ENCODE data around the gene SPANXA1. TPM values are rescaled to one million over a fixed set of nuclear protein-coding genes. Genes with fewer than 3 reads are reported as not detected.
"Not testable (repeated sequence)": the region's sequence is repeated elsewhere in the genome, so short reads cannot be mapped to it uniquely, and the experiment has no call there.

The SPANXA1 gene
- total RNA-seq (2021; ENCODE audit: unreplicated experiment) (not detected), Bru-seq, nascent RNA (not detected), BruChase-seq, experiment 1, labeled RNA remaining after a 2-hour chase (not detected), BruChase-seq, experiment 2, labeled RNA remaining after a 6-hour chase (not detected)
- not detected for polyA plus RNA-seq (2012; ENCODE audit: insufficient read length)
- long read RNA-seq: 0 reads

DNA sequence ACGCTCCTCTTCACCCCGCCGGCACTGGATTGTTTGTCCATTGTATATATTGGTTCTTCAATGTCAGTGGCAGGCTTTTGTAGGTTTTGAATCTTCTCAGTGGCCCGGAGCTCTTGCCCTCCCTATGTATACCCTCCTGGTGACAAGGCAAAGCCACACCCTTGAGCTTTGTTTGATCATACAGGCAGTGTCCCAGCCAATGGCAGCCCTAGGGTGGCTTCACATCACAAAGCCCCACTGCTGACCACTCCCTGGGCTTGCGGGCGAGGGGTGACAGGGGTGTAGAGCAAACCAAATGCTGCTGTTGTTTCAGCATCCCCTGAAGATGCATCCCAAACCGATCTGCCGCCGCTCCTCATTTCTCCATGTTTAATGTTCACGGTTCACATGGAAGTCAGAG is at the start of gene SPANXA1:
SPANXA1 (minus strand) TSS at position 101 of the 400 bp plus-strand sequence; CDS start at position 41, 60 bp downstream.
- H3K27ac ChIP-seq (ENCODE audit: low read length); in situ Hi-C loops (cut with HindIII; ENCODE audit: low pct_unique_long_range_greater_than_20kb, low sequenced_read_pairs): not testable (repeated sequence)

GRCh38 chrX:141632124-141632523 is 47.6 kb upstream of the SPANXA1 start:
- Histone ChIP-seq H3K9me3 (ENCODE audit: control insufficient read depth, insufficient read depth, low read depth, low read length) (no peaks in the 10 kb centered on the region), H3K27me3 (ENCODE audit: control insufficient read depth, insufficient read depth, low read length) (no peaks in the 10 kb centered on the region), H3K4me3 (ENCODE audit: low read depth in 2 of 2, low read length in 2 of 2) (no peak overlapping the region), H3K4me1 (ENCODE audit: control insufficient read depth, insufficient read depth, low read length) (no peaks in the 10 kb centered on the region), H3K36me3 (ENCODE audit: control insufficient read depth, insufficient read depth, low read length) (no peaks in the 10 kb centered on the region), H3K27ac (ENCODE audit: low read length) (no peak overlapping the region)
- ATAC-seq (no peak), DNase-seq (ENCODE audit: low read depth, low spot score) (no peak)
- TF ChIP-seq CTCF (IDR thresholded peaks at IDR 0.05): no peak
- TF ChIP-seq, protein P1, sequence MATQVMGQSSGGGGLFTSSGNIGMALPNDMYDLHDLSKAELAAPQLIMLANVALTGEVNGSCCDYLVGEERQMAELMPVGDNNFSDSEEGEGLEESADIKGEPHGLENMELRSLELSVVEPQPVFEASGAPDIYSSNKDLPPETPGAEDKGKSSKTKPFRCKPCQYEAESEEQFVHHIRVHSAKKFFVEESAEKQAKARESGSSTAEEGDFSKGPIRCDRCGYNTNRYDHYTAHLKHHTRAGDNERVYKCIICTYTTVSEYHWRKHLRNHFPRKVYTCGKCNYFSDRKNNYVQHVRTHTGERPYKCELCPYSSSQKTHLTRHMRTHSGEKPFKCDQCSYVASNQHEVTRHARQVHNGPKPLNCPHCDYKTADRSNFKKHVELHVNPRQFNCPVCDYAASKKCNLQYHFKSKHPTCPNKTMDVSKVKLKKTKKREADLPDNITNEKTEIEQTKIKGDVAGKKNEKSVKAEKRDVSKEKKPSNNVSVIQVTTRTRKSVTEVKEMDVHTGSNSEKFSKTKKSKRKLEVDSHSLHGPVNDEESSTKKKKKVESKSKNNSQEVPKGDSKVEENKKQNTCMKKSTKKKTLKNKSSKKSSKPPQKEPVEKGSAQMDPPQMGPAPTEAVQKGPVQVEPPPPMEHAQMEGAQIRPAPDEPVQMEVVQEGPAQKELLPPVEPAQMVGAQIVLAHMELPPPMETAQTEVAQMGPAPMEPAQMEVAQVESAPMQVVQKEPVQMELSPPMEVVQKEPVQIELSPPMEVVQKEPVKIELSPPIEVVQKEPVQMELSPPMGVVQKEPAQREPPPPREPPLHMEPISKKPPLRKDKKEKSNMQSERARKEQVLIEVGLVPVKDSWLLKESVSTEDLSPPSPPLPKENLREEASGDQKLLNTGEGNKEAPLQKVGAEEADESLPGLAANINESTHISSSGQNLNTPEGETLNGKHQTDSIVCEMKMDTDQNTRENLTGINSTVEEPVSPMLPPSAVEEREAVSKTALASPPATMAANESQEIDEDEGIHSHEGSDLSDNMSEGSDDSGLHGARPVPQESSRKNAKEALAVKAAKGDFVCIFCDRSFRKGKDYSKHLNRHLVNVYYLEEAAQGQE (IDR thresholded peaks at IDR 0.05; ENCODE audit: insufficient read depth in 1 of 2, low read depth in 2 of 2, low read length in 1 of 2): no peak
- TF ChIP-seq POLR2AphosphoS5 (IDR thresholded peaks at IDR 0.05; ENCODE audit: low read depth, low read length): no peak
- in situ Hi-C loops (cut with HindIII; ENCODE audit: low pct_unique_long_range_greater_than_20kb, low sequenced_read_pairs) (no loop called here), intact Hi-C loops (cut with micrococcal nuclease; ENCODE audit: unreplicated experiment) (no loop called here)
- BruUV-seq (replicated peaks): no TSS peak
- CTCF ChIA-PET: no interaction called here
- POLR2A ChIA-PET: no interaction called here

More for the DNA sequence above, at the start of gene SPANXA1:
- BruUV-seq (replicated peaks); POLR2A ChIA-PET; H3K9me3 ChIP-seq (ENCODE audit: control insufficient read depth, insufficient read depth, low read depth, low read length); H3K27me3 ChIP-seq (ENCODE audit: control insufficient read depth, insufficient read depth, low read length); H3K4me3 ChIP-seq (ENCODE audit: low read depth in 2 of 2, low read length in 2 of 2); CTCF ChIA-PET; intact Hi-C loops (cut with micrococcal nuclease; ENCODE audit: unreplicated experiment); DNase-seq (ENCODE audit: low read depth, low spot score); H3K36me3 ChIP-seq (ENCODE audit: control insufficient read depth, insufficient read depth, low read length); H3K4me1 ChIP-seq (ENCODE audit: control insufficient read depth, insufficient read depth, low read length); ATAC-seq: not testable (repeated sequence)

DNA sequence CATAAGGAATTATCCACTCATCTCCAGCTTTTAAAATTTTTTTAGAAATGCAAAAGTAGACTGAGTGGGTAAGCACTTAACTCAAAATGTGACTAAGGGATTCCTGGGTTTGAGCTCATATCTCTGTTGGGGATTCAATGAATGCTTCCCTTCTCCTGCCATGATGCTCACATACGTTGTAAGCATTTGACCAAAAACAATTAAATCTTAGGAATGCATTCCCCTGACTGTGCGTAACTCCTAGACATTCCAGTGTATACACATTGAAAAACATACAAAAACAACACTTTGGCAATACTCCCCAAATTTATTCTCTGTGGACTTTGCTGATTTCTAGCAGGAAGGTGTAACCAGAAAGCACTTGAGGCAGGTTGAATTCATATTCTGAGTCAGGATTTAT is 34.8 kb upstream of the SPANXA1 start:
- POLR2A ChIA-PET: no interaction called here
- H3K9me3 ChIP-seq (ENCODE audit: control insufficient read depth, insufficient read depth, low read depth, low read length): no peaks in the 10 kb centered on the region
- no peak overlapping the region for H3K27ac ChIP-seq (ENCODE audit: low read length)
- no peak overlapping the region for H3K4me3 ChIP-seq (ENCODE audit: low read depth in 2 of 2, low read length in 2 of 2)
- no peaks in the 10 kb centered on the region for H3K36me3 ChIP-seq (ENCODE audit: control insufficient read depth, insufficient read depth, low read length)
- ATAC-seq (no peak), DNase-seq (ENCODE audit: low read depth, low spot score) (no peak)
- CTCF ChIA-PET: no interaction called here
- no peaks in the 10 kb centered on the region for H3K27me3 ChIP-seq (ENCODE audit: control insufficient read depth, insufficient read depth, low read length)
- intact Hi-C loops (cut with micrococcal nuclease; ENCODE audit: unreplicated experiment): no loop called here
- in situ Hi-C loops (cut with HindIII; ENCODE audit: low pct_unique_long_range_greater_than_20kb, low sequenced_read_pairs): no loop called here
- BruUV-seq (replicated peaks): no TSS peak
- TF ChIP-seq POLR2AphosphoS5 (IDR thresholded peaks at IDR 0.05; ENCODE audit: low read depth, low read length): no peak
- TF ChIP-seq SIN3A (IDR thresholded peaks at IDR 0.05; ENCODE audit: borderline replicate concordance, insufficient read depth, low read depth, low read length): no peak
- TF ChIP-seq, protein P1 (IDR thresholded peaks at IDR 0.05; ENCODE audit: insufficient read depth in 1 of 2, low read depth in 2 of 2, low read length in 1 of 2): no peak
- no peak for TF ChIP-seq CTCF (IDR thresholded peaks at IDR 0.05)
- TF ChIP-seq TCF7L2 (IDR thresholded peaks at IDR 0.05; ENCODE audit: low read depth, low read length): no peak
- no peaks in the 10 kb centered on the region for H3K4me1 ChIP-seq (ENCODE audit: control insufficient read depth, insufficient read depth, low read length)

All from Panc1 (cell line).